HG03135 (cell line): ENCODE data around the gene ZNF750.

ENCODE experiments used
- ATAC-seq: cut with Tn5 transposase; IDR thresholded peaks from one replicate; pipeline ENCODE4 v1.9.1; 2021; ENCODE audit warnings: mild to moderate bottlenecking, moderate library complexity; ENCODE audit not compliant: unreplicated experiment

Gene ZNF750

GRCh38 chr17:82873521-82873920 lies 33.7 kb upstream of the ZNF750 start:
- ATAC-seq, result no peak

GRCh38 chr17:82872591-82873520 lies 33.0 kb upstream of the ZNF750 start:
- no peak for ATAC-seq

DNA sequence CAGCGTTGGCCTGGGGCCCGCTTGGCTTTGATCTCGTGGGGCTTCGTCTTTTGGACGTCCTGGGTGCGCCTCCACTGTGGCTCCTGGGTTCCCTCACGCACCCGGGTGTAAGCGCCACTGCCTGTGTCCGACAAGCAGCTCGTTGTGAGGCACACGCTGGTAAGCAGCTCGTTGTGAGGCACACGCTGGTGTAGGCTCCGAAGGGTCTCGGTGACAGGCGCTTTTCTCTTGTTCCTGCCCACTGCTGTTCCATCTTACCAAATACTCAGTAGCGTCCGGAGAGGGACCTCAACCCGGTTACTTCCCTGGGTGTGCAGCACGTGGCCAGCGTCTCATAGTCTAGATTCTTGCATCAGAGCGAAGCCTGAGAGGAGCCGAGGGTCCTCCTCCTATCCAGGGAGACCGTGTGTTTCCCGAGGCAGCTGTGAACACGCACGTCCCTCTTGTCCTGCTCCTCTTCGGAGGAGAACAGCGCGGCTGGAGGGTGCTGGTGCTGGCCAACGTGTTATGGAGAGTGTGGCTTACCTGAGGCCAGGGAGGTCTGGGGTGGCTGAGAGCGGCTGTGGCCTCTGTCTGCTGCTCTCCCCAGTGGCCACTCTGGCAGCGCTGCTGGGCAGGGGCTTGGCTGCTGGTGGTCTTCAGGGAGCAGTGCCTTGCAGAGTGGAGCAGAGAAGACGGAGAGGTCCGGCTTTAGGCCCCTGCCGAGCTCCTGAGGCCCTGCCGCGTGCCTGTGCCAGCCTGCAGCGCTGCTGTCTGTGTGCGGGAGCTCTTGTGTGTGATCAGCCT lies 32.1 kb upstream of the ZNF750 start:
- ATAC-seq, result no peak

DNA sequence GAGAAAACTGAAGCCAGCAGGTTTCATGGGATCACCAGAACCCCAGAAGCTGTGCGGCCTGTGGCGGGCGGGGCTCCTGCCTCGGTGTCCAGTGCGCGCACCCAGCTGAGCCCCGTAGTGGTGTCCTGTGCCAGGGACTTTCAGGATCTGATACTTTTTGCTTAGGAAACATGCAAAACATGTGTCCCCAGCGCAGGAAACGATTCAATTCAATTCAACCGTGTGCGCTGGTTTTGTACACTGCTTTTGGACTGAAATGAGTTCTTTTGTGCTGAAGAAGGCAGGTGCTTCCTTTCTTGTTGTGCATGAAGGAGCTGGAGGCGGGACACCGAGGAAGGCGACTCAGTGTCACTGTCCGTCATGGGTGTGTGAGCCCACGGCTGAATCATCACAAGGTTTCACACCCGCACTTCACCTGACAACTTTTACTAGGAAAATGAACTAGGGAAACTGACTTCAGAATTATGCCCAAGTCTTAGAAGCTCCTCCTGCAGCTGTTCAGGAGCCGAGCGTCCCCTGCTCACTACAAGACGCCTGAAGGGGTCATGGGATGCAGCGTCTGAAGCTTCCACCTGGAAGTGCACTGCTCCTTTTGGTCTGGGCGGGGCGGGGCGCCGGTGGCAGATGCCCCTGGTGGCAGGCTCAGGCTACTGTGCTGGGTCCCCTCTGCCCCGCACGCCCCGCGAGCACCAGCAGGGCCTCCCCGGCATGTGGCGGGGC lies 31.4 kb upstream of the ZNF750 start:
- ATAC-seq, result peak; percentile 65

GRCh38 chr17:82870541-82870940 lies 30.7 kb upstream of the ZNF750 start:
- no peak for ATAC-seq

GRCh38 chr17:82870091-82870491 lies 30.3 kb upstream of the ZNF750 start:
- no peak for ATAC-seq

DNA sequence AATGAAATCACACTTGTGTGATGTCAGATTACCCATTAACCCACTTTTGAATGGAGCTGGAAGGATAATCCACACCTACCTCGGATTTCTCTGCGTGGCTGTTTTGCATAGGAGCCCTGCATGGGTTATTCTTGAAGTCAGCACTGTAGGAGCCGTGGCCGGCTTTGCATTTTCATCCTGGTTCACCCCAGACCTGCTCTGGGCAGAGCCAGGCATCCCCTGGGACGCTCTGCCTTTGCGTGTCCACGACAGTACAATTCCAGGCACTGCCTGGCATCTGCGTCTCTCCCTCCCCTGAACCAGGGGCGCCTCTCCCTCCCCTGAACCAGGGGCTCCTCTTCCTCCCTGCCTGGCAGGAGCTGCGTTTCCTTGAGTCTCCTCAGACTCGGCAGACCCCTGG lies 29.7 kb upstream of the ZNF750 start:
- ATAC-seq, result no peak

DNA sequence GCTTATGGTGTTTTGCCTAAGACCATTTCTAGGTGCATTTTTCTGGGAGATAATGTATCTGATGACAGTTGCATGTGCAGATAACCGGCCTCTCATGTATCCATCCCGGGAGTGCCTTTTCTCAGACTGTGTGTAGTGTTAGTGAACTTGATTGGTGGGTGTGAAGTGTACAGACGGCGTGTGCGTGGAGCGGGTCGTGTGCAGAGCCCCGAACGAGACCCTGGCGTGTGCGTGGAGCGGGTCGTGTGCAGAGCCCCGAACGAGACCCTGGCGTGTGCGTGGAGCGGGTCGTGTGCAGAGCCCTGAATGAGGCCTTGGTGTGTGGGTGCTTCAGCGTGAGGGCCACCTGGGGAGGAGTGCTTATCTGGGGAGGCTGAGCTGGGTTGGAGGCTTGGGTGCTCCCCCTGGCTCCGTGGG lies 28.9 kb upstream of the ZNF750 start:
- no peak for ATAC-seq

DNA sequence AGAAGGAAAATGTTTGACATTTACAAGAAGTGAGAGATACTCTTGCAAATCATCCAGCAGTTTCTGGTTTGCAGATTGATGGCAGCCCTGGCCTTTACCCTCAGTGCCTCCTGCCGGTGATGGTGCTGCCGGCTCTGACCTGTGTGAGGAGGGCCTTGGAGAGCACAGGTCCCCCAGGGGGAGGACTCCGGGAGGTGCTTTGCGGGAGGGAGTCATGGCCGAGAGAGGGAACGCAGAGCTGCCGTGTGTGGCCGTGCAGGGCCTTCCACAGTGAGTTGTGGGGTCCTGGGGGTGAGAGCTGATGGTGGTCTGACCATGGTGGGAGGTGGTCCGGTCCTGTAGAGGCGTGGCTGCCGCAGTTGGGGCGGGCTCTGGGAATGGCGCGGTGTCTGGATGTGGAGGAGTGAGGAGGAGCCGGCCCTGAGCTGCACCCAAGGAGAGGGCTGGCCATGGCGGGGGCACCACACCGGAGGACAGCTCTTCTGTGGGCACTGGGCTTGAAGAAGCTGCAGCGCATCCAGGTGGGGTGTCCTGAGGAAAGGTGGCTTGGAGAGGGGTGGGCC lies 28.0 kb upstream of the ZNF750 start:
- no peak for ATAC-seq

GRCh38 chr17:82866590-82867191 lies 26.9 kb upstream of the ZNF750 start:
- no peak for ATAC-seq

DNA sequence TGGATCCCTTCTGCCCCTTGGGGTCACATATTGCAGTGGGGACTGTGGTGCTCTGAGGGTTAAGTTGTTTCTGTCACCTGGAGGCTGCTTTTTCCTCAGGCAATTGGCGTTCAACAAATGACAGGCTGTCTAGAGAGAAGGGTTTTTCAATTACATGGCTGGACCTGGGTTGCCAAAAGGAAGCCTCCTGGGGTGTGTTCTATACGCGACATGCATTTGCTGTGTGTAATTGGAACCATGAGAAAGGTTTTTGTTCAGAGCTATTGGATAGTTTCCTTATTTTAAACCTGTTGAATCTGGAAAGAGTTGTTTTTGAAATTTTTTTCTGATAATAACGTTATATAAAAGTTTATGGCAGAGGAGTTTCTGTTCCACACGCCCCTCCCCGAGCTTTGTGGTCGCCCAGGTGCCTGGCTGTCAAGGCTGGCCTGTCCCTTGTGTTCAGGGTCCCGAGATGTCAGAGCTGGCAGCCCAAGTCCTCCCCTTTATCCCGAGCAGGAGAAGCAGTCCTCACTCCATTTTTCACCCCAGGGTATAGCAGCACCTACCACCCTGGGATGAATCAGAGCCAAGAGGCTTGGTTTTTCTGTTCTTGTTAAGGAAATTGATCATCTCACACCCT lies 26.1 kb upstream of the ZNF750 start:
- no peak for ATAC-seq

DNA sequence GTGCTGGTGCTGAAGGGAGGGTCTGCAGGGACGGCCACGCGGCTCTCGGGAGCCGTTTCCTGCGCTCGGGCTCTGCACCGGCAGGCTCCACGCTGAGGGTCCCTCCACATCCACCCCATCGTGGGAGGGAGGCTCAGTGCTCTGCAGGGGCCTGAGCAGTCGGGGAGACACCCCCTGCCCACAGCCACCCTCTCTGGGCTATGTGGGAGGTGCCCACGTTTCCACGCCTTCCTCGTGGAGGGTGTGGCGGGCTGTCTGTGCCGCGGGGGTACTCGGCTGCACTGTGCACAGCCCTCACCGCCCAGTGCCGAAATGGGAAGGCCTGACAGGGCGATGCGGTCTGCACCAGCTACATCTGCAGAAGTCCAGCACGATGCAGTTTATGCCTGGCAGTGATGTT lies 25.5 kb upstream of the ZNF750 start:
- no peak for ATAC-seq

GRCh38 chr17:82864713-82865248 lies 25.0 kb upstream of the ZNF750 start:
- no peak for ATAC-seq

GRCh38 chr17:82863941-82864712 lies 24.3 kb upstream of the ZNF750 start:
- peak; percentile 75 for ATAC-seq

- ATAC-seq, result no peak
Measured at GRCh38 chr17:82863383-82863940, 23.6 kb upstream of the ZNF750 start.

DNA sequence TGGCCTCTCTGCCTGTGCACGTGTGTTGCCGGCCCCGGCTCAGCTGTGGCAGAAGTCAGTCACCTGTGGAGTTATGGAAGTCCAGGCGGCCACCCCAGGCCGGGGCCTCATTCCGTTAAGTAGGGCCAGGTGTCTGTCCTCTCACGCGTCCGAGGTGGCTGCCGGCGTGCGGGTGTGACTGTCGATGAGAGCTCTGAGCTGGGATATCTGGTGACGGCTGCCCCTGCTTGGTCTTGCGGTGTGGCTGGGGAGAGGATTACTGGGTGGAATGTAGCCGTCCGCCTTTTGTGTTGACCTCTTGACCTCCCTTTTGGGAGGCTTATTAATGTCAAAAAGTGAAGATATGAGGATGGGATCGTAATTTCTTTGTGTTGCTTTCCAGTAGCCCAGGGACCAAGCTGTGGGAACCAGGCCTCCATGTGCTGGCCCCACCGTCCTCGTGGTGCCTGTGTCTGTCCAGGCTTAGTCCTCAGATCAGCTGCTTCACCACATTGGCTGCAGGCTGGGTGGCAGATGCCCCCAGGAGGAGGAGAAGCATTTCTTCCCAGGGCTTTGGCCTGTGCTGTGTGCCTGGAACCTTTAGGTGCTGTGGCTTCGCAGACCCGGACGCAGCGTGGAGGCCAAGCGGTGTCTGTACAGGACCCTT lies 23.0 kb upstream of the ZNF750 start:
- ATAC-seq, result no peak

DNA sequence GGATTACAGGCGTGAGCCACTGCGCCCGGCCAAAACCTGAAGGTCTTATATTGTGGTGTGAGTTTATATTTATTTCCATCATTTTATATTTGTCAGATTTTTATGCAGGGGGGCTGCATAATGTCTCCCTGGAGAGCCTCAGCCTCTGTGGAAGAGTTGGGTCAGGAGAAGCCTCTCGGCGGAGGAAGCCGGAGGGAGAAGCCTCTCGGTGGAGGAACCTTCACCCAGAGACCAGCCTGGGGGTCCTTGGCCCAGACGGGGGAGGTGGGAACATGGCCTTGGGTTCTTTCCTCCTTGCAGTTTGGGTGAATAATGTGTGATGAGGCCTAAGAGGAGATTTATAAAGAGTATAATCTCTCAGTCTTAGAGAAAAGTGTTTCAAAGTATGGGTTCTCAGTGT lies 22.4 kb upstream of the ZNF750 start:
- ATAC-seq, result no peak

GRCh38 chr17:82861393-82861775 lies 21.6 kb upstream of the ZNF750 start:
- ATAC-seq, result no peak
